ENCODE results near the gene SPTY2D1.
"Not testable (repeated sequence)": the region's sequence is repeated elsewhere in the genome, so short reads cannot be mapped to it uniquely, and the experiment has no call there.

Gene SPTY2D1

DNA sequence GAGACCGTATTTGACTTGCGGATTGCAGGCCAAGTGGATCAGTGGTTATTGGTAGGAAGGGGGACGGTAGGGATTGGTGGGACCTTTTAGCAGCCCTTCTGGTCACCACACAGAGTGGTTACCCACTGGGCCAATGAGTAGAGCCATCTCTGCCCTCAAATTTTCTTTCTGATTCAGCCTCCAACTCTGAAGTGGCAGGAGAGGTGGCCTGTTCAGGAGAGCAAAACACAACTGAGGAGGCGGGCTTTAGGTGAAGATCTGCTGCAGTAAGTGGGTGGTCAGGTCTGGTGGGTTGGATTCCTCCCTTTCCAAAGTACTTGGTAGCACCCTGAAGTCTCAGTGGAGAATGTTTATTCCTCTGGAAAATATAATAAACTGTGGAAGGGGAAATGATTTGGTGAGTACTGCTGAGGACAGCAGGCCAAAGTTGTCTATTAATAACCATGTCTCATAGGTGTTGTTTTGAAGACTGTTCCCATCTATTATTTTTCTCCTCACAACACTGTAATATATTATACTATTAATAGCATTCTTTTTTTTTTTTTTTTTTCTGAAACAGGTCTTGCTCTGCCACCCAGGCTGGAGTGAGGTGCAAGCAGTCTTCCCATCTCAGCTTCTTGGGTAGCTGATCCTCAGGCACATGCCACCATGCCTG is 33.1 kb downstream of the SPTY2D1 start:
- ChIA-PET CTCF (interaction anchor here (1.2 kb wide), 2 partner anchors 10 to 20 kb away, joined by 3 read pairs; no protein-coding TSS in a partner anchor), POLR2A (no interaction called here)
- TF ChIP-seq, protein P1, sequence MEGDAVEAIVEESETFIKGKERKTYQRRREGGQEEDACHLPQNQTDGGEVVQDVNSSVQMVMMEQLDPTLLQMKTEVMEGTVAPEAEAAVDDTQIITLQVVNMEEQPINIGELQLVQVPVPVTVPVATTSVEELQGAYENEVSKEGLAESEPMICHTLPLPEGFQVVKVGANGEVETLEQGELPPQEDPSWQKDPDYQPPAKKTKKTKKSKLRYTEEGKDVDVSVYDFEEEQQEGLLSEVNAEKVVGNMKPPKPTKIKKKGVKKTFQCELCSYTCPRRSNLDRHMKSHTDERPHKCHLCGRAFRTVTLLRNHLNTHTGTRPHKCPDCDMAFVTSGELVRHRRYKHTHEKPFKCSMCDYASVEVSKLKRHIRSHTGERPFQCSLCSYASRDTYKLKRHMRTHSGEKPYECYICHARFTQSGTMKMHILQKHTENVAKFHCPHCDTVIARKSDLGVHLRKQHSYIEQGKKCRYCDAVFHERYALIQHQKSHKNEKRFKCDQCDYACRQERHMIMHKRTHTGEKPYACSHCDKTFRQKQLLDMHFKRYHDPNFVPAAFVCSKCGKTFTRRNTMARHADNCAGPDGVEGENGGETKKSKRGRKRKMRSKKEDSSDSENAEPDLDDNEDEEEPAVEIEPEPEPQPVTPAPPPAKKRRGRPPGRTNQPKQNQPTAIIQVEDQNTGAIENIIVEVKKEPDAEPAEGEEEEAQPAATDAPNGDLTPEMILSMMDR (IDR thresholded peaks at IDR 0.05; ENCODE audit: control extremely low read depth, extremely low read depth, low read depth, missing control alignments) = no peak
- DNase-seq (ENCODE audit: extremely low spot score) = no peak

DNA sequence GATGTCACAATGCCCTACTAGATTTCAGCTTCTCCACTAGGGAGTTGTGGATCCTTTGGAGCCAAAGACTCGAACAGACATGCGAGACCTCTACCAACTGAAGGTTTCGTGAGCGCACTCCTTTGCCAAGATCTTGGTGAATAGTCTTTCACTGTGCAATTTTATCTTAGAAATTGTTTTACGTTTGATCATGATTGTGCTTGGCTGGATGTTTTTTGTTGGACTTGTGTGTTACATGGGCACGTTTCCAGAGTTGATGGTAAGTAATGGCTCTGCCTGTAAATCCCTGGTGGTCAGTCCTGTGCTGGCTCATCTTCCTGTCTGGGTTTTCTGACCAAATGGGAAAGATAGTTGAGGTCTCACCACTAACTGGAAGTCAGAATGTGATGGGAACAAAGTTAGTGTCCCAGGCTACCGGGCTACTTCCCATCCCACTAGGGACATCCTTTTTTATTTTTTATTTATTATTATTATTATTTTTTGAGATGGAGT is 34.4 kb downstream of the SPTY2D1 start, which contains the start of gene MISFA:
Gene MISFA (plus strand): TSS at position 51 of the 492 bp plus-strand sequence. CDS start 140 bp downstream, at position 191.
- CTCF ChIA-PET = interaction anchor here (1.2 to 1.4 kb wide), 2 partner anchors 22 to 60 kb away, joined by 3 to 4 read pairs; no protein-coding TSS in a partner anchor
- DNase-seq (ENCODE audit: extremely low spot score) = no peak
- POLR2A ChIA-PET = no interaction called here
- TF ChIP-seq, protein P1 (IDR thresholded peaks at IDR 0.05; ENCODE audit: control extremely low read depth, extremely low read depth, low read depth, missing control alignments) = no peak

GRCh38 chr11:18594999-18595749 is 39.0 kb downstream of the SPTY2D1 start:
- TF ChIP-seq, protein P1 (IDR thresholded peaks at IDR 0.05; ENCODE audit: control extremely low read depth, extremely low read depth, low read depth, missing control alignments) = no peak
- ChIA-PET POLR2A (no interaction called here), CTCF (interaction anchor here (0.7 to 2.2 kb wide), 2 partner anchors 9 to 15 kb away, joined by 3 to 4 read pairs; no protein-coding TSS in a partner anchor)
- no peak for DNase-seq (ENCODE audit: extremely low spot score)

DNA sequence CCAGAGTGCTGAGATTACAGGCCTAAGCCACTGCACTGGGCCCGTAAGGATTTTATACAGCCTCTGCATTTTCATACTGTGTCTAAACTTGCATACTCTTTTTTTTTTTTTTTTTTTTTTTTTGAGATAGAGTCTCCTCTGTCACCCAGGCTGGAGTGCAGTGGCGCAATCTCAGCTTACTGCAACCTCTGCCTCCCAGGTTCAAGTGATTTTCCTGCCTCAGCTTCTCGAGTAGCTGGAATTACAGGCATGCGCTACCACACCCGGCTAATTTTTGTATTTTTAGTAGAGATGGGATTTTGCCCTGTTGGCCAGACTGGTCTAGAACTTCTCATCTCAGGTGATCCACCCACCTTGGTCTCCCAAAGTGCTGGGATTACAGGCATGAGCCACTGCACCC is 40.1 kb downstream of the SPTY2D1 start:
- POLR2A ChIA-PET = interaction anchor here (0.6 kb wide), 1 partner anchor 900 kb away, joined by 3 read pairs; no protein-coding TSS in a partner anchor
- CTCF ChIA-PET = interaction anchor here (2.2 kb wide), 1 partner anchor 16 kb away, joined by 4 read pairs; no protein-coding TSS in a partner anchor
- DNase-seq (ENCODE audit: extremely low spot score) = not testable (repeated sequence)

GRCh38 chr11:18590571-18590970 is 43.6 kb downstream of the SPTY2D1 start:
- no peak for DNase-seq (ENCODE audit: extremely low spot score)
- POLR2A ChIA-PET = no interaction called here
- CTCF ChIA-PET = interaction anchor here (1.1 to 1.6 kb wide), 6 partner anchors 10 to 54 kb away, joined by 3 to 4 read pairs (median 3); no protein-coding TSS in a partner anchor
- TF ChIP-seq, protein P1 (IDR thresholded peaks at IDR 0.05; ENCODE audit: control extremely low read depth, extremely low read depth, low read depth, missing control alignments) = no peak

GRCh38 chr11:18588297-18589252 is 45.6 kb downstream of the SPTY2D1 start, which contains the start of gene UEVLD:
TSS of gene UEVLD (minus strand) at chr11:18588734. CDS start at chr11:18588654, 80 bp downstream.
- peak; percentile 87 for DNase-seq (ENCODE audit: extremely low spot score)
- ChIA-PET POLR2A (interaction anchor here (0.5 to 0.7 kb wide), 2 partner anchors 28 to 46 kb away, joined by 3 to 4 read pairs; partner anchors contain the start of gene SPTY2D1), CTCF (interaction anchor here (1.0 to 1.5 kb wide), 3 partner anchors 9 to 139 kb away, joined by 4 read pairs; no protein-coding TSS in a partner anchor)
- TF ChIP-seq, protein P1 (IDR thresholded peaks at IDR 0.05; ENCODE audit: control extremely low read depth, extremely low read depth, low read depth, missing control alignments) = no peak
